Dendritic cell treated with granulocyte-macrophage colony-stimulating factor and Interleukin-4, amounts not matched to agents 40 ng/mL and 50 ng/mL, for 4 days (primary cell): Measurements from ENCODE around the gene TMEM244.
"Not testable (repeated sequence)": the region's sequence is repeated elsewhere in the genome, so short reads cannot be mapped to it uniquely, and the experiment has no call there.

Experiments
- H3K27ac Mint-ChIP-seq: one replicate; pipeline ENCODE4 v1.8.0; 2022; ENCODE audit warnings: mild to moderate bottlenecking, mixed read lengths
- H3K27me3 Mint-ChIP-seq: one replicate; pipeline ENCODE4 v1.8.0; 2022; ENCODE audit warnings: mild to moderate bottlenecking, mixed read lengths
- H3K36me3 Mint-ChIP-seq: one replicate; pipeline ENCODE4 v1.8.0; 2022; ENCODE audit warnings: low read depth, mixed read lengths
- H3K4me1 Mint-ChIP-seq: one replicate; pipeline ENCODE4 v1.8.0; 2022; ENCODE audit warnings: low read depth, mixed read lengths
- H3K4me3 Mint-ChIP-seq: one replicate; pipeline ENCODE4 v1.8.0; 2022; ENCODE audit warnings: mild to moderate bottlenecking, moderate library complexity, mixed read lengths
- H3K9me3 Mint-ChIP-seq: one replicate; pipeline ENCODE4 v1.8.0; 2022; ENCODE audit warnings: mixed read lengths
- intact Hi-C: fragments of 100-400 bp; cut with micrococcal nuclease; formaldehyde crosslinking; loops from one replicate; pipeline ENCODE4 v1.15.0; 2022

The TMEM244 gene

DNA sequence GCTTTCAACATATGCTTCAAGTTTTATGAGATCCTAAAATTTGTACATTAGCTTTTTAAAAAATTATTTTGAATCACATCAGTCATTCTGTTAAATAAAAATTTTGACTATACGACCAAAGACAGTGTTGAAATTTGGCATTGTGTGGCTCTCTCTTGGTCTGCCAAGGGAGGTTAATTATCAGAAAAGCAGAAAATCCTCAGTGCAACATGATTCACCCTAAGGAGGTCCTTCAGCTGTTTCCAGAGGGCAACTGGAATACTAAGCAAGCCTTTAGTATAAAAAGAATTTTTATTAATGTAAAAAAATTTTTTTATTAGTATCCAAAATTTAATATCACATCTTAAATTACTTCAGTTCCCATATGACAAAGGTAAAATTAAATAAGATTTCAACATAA is 23.1 kb upstream of the TMEM244 start:
- H3K4me1 Mint-ChIP-seq: peaks cover 21% of the 10 kb centered on the region
- H3K27ac Mint-ChIP-seq: no peak overlapping the region
- peaks cover 22% of the 10 kb centered on the region for H3K27me3 Mint-ChIP-seq
- peaks cover 8% of the 10 kb centered on the region for H3K9me3 Mint-ChIP-seq
- H3K4me3 Mint-ChIP-seq: no peak overlapping the region
- intact Hi-C loops: no loop called here
- no peaks in the 10 kb centered on the region for H3K36me3 Mint-ChIP-seq

DNA sequence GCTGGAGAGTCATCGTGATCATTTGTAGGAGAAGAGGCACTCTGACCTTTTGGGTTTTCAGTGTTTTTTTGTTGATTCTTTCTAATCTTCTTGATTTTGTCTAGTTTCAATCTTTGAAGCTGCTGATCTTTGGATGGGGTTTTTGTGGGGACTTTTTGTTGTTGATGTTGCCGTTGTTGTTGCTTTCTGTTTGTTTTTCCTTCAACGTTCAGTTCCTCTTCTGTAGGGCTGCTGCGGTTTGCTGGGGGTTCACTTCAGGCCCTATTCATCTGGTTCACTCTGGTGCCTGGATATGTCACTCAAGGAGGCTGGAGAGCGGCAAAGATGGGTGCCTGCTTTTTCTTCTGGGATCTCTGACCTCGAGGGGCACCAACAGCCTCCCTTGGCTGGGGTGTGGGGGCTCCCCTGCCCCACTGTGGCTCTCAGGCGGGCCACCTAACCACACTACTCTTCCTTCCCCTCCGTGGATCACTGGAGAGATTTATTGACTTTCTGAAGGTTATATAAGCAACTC is 21.5 kb upstream of the TMEM244 start:
- intact Hi-C loops: no loop called here
- peaks cover 20% of the 10 kb centered on the region for H3K9me3 Mint-ChIP-seq
- no peaks in the 10 kb centered on the region for H3K36me3 Mint-ChIP-seq
- H3K4me1 Mint-ChIP-seq: peaks cover 26% of the 10 kb centered on the region
- peak overlapping the region; percentile 44 for H3K4me3 Mint-ChIP-seq
- peaks cover 31% of the 10 kb centered on the region for H3K27me3 Mint-ChIP-seq
- peak overlapping the region; percentile 1 for H3K27ac Mint-ChIP-seq

GRCh38 chr6:129877894-129878293 is 16.8 kb upstream of the TMEM244 start:
- H3K9me3 Mint-ChIP-seq: peaks cover 11% of the 10 kb centered on the region
- H3K27ac Mint-ChIP-seq, intact Hi-C loops, H3K4me3 Mint-ChIP-seq, H3K36me3 Mint-ChIP-seq: not testable (repeated sequence)
- H3K4me1 Mint-ChIP-seq: peaks cover 45% of the 10 kb centered on the region
- peaks cover 38% of the 10 kb centered on the region for H3K27me3 Mint-ChIP-seq

DNA sequence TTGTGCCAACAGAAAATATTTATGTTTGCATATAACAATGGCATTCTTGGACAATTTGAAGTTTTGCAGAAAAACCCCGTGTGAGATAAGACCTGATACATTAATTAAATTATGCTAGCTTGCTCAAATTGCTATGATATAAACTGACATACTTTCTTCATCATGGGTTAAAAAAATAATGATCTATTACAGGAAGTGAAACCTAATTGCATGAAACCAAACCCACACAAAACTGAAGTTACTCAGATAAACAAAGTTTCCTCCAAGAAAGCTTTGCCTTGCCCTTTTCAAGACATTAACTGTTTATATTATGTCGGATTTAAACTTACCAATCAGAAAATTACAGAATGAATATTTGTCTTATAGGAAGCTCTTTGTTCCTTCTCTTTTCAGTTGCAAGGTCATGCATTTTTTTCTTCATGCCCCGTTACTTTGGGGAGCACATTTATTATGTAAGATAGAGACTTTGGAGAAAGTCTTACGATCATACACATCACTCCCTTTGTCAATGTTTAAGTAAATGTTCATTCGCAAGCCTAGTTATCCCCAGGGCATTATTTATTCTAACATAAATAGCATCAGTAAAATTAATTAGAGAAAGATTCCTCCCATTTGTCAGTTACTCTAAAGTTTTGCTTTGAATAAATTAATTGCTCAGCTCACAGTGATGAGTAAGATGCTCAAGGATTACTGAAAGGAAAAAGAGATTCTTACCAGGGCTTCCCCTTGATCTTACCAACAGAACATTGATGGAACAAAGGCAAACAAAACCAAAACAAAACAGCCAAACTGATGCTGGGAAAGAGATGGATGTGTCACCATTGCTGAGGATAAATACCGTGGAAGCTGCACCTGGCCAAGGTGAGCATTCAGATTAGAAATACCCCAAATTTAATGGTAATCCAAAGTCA is 14.8 kb upstream of the TMEM244 start:
- H3K4me3 Mint-ChIP-seq: no peak overlapping the region
- H3K4me1 Mint-ChIP-seq: peaks cover 30% of the 10 kb centered on the region
- H3K27me3 Mint-ChIP-seq: peaks cover 34% of the 10 kb centered on the region
- no peak overlapping the region for H3K27ac Mint-ChIP-seq
- intact Hi-C loops: no loop called here
- H3K9me3 Mint-ChIP-seq: peaks cover 11% of the 10 kb centered on the region
- H3K36me3 Mint-ChIP-seq: no peaks in the 10 kb centered on the region

- Mint-ChIP-seq H3K9me3 (peaks cover 11% of the 10 kb centered on the region), H3K36me3 (no peaks in the 10 kb centered on the region), H3K4me3 (no peak overlapping the region), H3K4me1 (peaks cover 26% of the 10 kb centered on the region), H3K27ac (no peak overlapping the region), H3K27me3 (peaks cover 25% of the 10 kb centered on the region)
- intact Hi-C loops: no loop called here
Observed at GRCh38 chr6:129874837-129875236, 13.7 kb upstream of the TMEM244 start.

- H3K27ac Mint-ChIP-seq: no peak overlapping the region
- intact Hi-C loops: no loop called here
- H3K4me1 Mint-ChIP-seq: peaks cover 21% of the 10 kb centered on the region
- no peaks in the 10 kb centered on the region for H3K9me3 Mint-ChIP-seq
- H3K4me3 Mint-ChIP-seq: no peak overlapping the region
- H3K27me3 Mint-ChIP-seq: peaks cover 14% of the 10 kb centered on the region
- H3K36me3 Mint-ChIP-seq: no peaks in the 10 kb centered on the region
Observed at GRCh38 chr6:129872586-129872985, 11.5 kb upstream of the TMEM244 start.

DNA sequence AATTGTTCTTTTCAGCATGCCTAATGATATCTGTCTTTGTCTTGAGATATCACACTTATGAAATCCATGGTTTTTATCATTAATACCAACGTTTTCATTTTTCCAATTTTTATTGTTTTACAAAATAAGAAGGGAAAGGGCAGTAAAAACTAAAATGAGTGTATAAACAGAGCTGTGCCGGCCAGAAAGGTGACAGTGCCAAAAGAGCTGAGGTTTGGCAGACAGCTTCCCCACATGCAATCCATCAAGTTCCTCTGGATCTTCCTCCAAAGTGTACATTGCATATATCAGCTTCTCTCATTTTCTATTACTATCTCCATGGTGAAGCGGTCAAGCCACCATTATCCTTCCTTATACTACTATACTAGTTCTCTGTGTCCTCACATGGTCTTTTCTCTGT is 10.1 kb upstream of the TMEM244 start:
- H3K27ac Mint-ChIP-seq: no peak overlapping the region
- no peaks in the 10 kb centered on the region for H3K36me3 Mint-ChIP-seq
- intact Hi-C loops: no loop called here
- no peaks in the 10 kb centered on the region for H3K9me3 Mint-ChIP-seq
- H3K27me3 Mint-ChIP-seq: peaks cover 14% of the 10 kb centered on the region
- peaks cover 10% of the 10 kb centered on the region for H3K4me1 Mint-ChIP-seq
- H3K4me3 Mint-ChIP-seq: no peak overlapping the region

DNA sequence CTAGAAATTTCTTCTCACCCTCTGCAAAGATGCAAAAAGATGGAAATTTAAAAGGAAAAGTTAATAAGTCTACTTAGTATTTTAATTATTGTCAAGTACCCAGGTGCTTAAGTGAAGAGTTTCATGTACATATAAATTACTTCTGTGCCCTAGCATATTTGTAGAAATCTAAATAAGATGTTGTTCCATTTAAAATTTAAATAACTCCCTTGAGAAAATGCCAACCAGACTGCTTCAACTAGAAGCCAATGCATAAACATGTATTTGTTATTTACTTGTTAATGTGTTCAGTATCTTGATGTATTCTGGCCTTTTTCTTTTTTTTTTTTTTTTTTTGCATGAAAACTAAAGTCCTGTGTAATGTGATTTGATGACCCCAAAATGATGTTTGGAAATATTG is 6.3 kb upstream of the TMEM244 start:
- intact Hi-C loops: no loop called here
- no peaks in the 10 kb centered on the region for H3K4me1 Mint-ChIP-seq
- H3K36me3 Mint-ChIP-seq: no peaks in the 10 kb centered on the region
- H3K4me3 Mint-ChIP-seq: no peak overlapping the region
- peaks cover 7% of the 10 kb centered on the region for H3K27me3 Mint-ChIP-seq
- H3K27ac Mint-ChIP-seq: no peak overlapping the region
- H3K9me3 Mint-ChIP-seq: no peaks in the 10 kb centered on the region

- H3K4me3 Mint-ChIP-seq: no peak overlapping the region
- H3K9me3 Mint-ChIP-seq: no peaks in the 10 kb centered on the region
- intact Hi-C loops: no loop called here
- peaks cover 4% of the 10 kb centered on the region for H3K27me3 Mint-ChIP-seq
- no peak overlapping the region for H3K27ac Mint-ChIP-seq
- H3K4me1 Mint-ChIP-seq: no peaks in the 10 kb centered on the region
- no peaks in the 10 kb centered on the region for H3K36me3 Mint-ChIP-seq
Observed at GRCh38 chr6:129866688-129867087, 5.6 kb upstream of the TMEM244 start.

DNA sequence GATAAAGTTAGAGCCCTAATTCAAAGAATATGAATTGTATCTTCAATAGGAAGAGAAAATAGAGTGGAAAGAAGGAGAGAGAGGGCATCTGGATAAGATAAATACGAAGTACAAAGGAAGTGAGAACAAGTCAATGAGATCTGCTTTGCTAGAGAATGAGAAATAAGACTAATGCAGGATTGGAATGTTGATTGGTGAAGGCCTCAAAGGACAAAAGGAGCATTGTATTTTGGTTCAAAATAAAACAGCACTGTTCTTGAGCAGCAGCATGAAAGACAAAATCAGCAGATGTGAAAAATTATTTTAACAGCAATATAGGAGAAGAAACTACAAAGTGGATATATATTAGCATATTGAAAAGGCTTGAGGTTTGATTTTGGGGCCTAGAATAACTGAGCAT is 5.1 kb upstream of the TMEM244 start:
- H3K27ac Mint-ChIP-seq: no peak overlapping the region
- H3K27me3 Mint-ChIP-seq: peaks cover 2% of the 10 kb centered on the region
- H3K36me3 Mint-ChIP-seq: no peaks in the 10 kb centered on the region
- no peak overlapping the region for H3K4me3 Mint-ChIP-seq
- H3K9me3 Mint-ChIP-seq: no peaks in the 10 kb centered on the region
- intact Hi-C loops: no loop called here
- no peaks in the 10 kb centered on the region for H3K4me1 Mint-ChIP-seq

- no peak overlapping the region for H3K27ac Mint-ChIP-seq
- intact Hi-C loops: no loop called here
- no peaks in the 10 kb centered on the region for H3K4me1 Mint-ChIP-seq
- no peak overlapping the region for H3K4me3 Mint-ChIP-seq
- no peaks in the 10 kb centered on the region for H3K9me3 Mint-ChIP-seq
- H3K36me3 Mint-ChIP-seq: no peaks in the 10 kb centered on the region
- peaks cover 2% of the 10 kb centered on the region for H3K27me3 Mint-ChIP-seq
Observed at GRCh38 chr6:129865013-129865412, 3.9 kb upstream of the TMEM244 start.

DNA sequence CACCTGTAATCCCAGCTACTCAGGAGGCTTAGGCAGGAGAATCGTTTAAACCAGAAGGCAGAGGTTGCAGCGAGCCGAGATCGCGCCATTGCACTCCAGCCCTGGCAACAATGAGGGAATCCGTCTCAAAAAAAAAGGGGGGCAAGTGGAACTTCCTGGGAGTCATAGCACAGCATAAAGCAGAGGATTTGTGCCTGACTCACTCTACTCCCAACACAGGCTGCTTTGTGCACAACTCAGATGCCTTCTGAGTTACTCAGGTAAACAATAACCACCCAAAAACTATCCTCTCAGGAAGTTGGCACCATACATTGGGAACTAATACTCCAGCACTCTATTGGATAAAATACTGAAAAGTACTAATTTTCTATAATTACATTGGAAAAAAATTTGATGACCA is 2.5 kb upstream of the TMEM244 start:
- intact Hi-C loops: no loop called here
- Mint-ChIP-seq H3K36me3 (no peaks in the 10 kb centered on the region), H3K4me1 (no peaks in the 10 kb centered on the region), H3K9me3 (no peaks in the 10 kb centered on the region), H3K4me3 (no peak overlapping the region), H3K27ac (no peak overlapping the region), H3K27me3 (peaks cover 2% of the 10 kb centered on the region)

DNA sequence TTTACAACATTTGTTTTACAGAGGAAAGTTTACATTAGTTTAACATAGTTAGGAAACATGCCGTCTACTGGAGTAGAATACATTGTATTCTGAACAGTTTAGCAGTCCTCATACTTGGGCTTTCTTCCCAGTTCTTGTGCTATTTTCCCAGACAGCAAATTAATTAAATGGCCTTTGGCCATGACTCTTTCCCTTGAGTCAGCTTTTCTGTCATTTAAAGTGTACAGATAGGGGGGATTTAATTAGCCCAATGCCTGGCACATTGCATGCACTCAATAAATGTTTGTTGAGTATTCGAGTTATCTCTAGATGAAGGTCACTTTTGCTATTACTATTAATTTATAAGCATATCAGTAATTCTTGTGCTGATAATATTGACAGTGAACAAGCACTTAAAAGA is 1.6 kb downstream of the TMEM244 start:
- no peaks in the 10 kb centered on the region for H3K36me3 Mint-ChIP-seq
- H3K9me3 Mint-ChIP-seq: no peaks in the 10 kb centered on the region
- intact Hi-C loops: no loop called here
- no peaks in the 10 kb centered on the region for H3K27me3 Mint-ChIP-seq
- no peaks in the 10 kb centered on the region for H3K4me1 Mint-ChIP-seq
- H3K27ac Mint-ChIP-seq: no peak overlapping the region
- H3K4me3 Mint-ChIP-seq: no peak overlapping the region

DNA sequence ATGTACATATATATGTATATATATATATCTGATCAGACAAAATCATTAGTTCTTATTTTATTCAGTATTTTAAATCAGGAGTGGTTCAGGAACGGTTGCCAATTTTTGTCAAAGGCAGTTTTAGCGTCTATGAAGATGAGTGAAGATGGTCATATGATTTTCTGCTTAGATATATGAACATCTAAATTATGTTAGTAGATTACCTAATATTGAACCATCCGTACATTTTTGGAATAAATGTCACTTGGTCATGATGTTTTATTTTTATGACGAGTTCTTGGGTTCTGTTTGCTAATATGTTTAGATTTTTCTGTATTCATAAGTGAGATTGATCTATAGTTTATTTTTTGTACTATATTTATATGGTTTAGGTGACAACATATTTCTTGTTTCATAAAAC is 3.3 kb downstream of the TMEM244 start:
- no peaks in the 10 kb centered on the region for H3K27me3 Mint-ChIP-seq
- no peak overlapping the region for H3K4me3 Mint-ChIP-seq
- intact Hi-C loops: no loop called here
- no peaks in the 10 kb centered on the region for H3K9me3 Mint-ChIP-seq
- H3K36me3 Mint-ChIP-seq: no peaks in the 10 kb centered on the region
- no peak overlapping the region for H3K27ac Mint-ChIP-seq
- peaks cover 6% of the 10 kb centered on the region for H3K4me1 Mint-ChIP-seq
